Measurements from ENCODE around the gene EPN1. TPM values are rescaled to one million over a fixed set of nuclear protein-coding genes. Genes with fewer than 3 reads are reported as not detected.
A peak's percentile ranks its signal among the peaks of the same experiment; 100 is the strongest.

The EPN1 gene
- total RNA-seq, 1 donor from 2014 or later: 145 TPM

- Mint-ChIP-seq H3K27me3 (ENCODE audit: low read depth, unreplicated experiment) (no peaks in the 10 kb centered on the region), H3K36me3 (ENCODE audit: low read depth, unreplicated experiment) (peaks cover 7% of the 10 kb centered on the region), H3K4me3 (ENCODE audit: unreplicated experiment) (peak overlapping the region; percentile 82), H3K9me3 (ENCODE audit: unreplicated experiment) (peaks cover 3% of the 10 kb centered on the region), H3K4me1 (ENCODE audit: low read depth, unreplicated experiment) (peaks cover 28% of the 10 kb centered on the region), H3K27ac (ENCODE audit: unreplicated experiment) (peak overlapping the region; percentile 12)
- FAIRE-seq: no peak
- Histone ChIP-seq H3K9me3 (ENCODE audit: insufficient read depth, low read depth, low read length) (no peaks in the 10 kb centered on the region), H3K4me3 (ENCODE audit: insufficient read depth, low read depth, low read length) (no peak overlapping the region), H3K27ac (ENCODE audit: low read depth, low read length) (no peak overlapping the region), H4K20me1 (ENCODE audit: insufficient read depth, low read length) (peaks cover 14% of the 10 kb centered on the region), H2AFZ (ENCODE audit: low read depth, low read length) (no peak overlapping the region), H3K4me1 (ENCODE audit: insufficient read depth, low read length) (peaks cover 38% of the 10 kb centered on the region), H3K4me2 (ENCODE audit: low read length) (no peak overlapping the region), H3K79me2 (ENCODE audit: insufficient read depth, low read length) (peaks cover 63% of the 10 kb centered on the region), H3K36me3 (ENCODE audit: insufficient read depth, low read length) (no peaks in the 10 kb centered on the region), H3K27me3 (ENCODE audit: insufficient read depth, low read length) (no peaks in the 10 kb centered on the region), H3K9ac (ENCODE audit: low read length) (no peak overlapping the region)
- TF ChIP-seq, protein P1, sequence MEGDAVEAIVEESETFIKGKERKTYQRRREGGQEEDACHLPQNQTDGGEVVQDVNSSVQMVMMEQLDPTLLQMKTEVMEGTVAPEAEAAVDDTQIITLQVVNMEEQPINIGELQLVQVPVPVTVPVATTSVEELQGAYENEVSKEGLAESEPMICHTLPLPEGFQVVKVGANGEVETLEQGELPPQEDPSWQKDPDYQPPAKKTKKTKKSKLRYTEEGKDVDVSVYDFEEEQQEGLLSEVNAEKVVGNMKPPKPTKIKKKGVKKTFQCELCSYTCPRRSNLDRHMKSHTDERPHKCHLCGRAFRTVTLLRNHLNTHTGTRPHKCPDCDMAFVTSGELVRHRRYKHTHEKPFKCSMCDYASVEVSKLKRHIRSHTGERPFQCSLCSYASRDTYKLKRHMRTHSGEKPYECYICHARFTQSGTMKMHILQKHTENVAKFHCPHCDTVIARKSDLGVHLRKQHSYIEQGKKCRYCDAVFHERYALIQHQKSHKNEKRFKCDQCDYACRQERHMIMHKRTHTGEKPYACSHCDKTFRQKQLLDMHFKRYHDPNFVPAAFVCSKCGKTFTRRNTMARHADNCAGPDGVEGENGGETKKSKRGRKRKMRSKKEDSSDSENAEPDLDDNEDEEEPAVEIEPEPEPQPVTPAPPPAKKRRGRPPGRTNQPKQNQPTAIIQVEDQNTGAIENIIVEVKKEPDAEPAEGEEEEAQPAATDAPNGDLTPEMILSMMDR (IDR thresholded peaks at IDR 0.05; ENCODE audit: insufficient read depth, low read depth, low read length): peak; percentile 14
- no peak for TF ChIP-seq EZH2 (IDR thresholded peaks at IDR 0.05; ENCODE audit: insufficient read depth, low read length)
- no peak for DNase-seq (ENCODE audit: low read depth)
Observed at GRCh38 chr19:55638864-55639359, 36.1 kb upstream of the EPN1 start.

DNA sequence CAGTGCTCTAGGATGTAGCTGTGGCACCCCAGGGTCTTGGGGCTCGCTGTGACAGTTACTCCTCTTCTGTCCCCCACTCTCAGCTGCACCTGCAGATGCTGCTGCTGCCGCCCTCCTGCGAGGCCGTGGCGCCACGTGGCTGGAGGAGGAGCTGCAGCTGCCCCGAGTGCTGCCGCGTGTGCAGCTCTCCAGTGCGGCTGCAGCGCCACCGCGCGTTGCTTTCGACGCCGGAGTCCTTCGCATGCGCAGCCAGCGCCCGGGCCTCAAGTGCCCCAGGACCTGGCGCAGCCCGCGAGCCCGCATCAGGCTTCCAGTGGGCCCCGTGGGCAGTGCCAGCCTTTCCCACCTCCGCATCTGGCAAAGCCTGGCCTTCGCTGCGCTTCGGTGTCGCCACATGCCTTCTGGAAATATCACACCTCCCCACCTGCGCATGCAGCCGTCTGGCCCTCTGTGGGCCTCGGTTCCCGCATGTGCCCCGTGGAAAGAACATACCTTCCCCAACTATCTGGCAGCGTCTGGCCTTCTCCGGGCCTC is 34.9 kb upstream of the EPN1 start:
- Mint-ChIP-seq H3K36me3 (ENCODE audit: low read depth, unreplicated experiment) (peaks cover 7% of the 10 kb centered on the region), H3K9me3 (ENCODE audit: unreplicated experiment) (no peaks in the 10 kb centered on the region), H3K4me1 (ENCODE audit: low read depth, unreplicated experiment) (peaks cover 28% of the 10 kb centered on the region), H3K27ac (ENCODE audit: unreplicated experiment) (peak overlapping the region; percentile 84), H3K27me3 (ENCODE audit: low read depth, unreplicated experiment) (no peaks in the 10 kb centered on the region), H3K4me3 (ENCODE audit: unreplicated experiment) (peak overlapping the region; percentile 84)
- Histone ChIP-seq H3K4me3 (ENCODE audit: insufficient read depth, low read depth, low read length) (peak overlapping the region; percentile 76), H3K79me2 (ENCODE audit: insufficient read depth, low read length) (peaks cover 70% of the 10 kb centered on the region), H3K9ac (ENCODE audit: low read length) (peak overlapping the region; percentile 92), H3K4me1 (ENCODE audit: insufficient read depth, low read length) (peaks cover 45% of the 10 kb centered on the region), H3K4me2 (ENCODE audit: low read length) (peak overlapping the region; percentile 100), H3K27ac (ENCODE audit: low read depth, low read length) (peak overlapping the region; percentile 71), H3K9me3 (ENCODE audit: insufficient read depth, low read depth, low read length) (no peaks in the 10 kb centered on the region), H3K27me3 (ENCODE audit: insufficient read depth, low read length) (no peaks in the 10 kb centered on the region), H3K36me3 (ENCODE audit: insufficient read depth, low read length) (peaks cover 4% of the 10 kb centered on the region), H2AFZ (ENCODE audit: low read depth, low read length) (peak overlapping the region; percentile 70), H4K20me1 (ENCODE audit: insufficient read depth, low read length) (peaks cover 22% of the 10 kb centered on the region)
- DNase-seq (ENCODE audit: low read depth) (peak; percentile 61), FAIRE-seq (no peak)
- TF ChIP-seq EZH2 (IDR thresholded peaks at IDR 0.05; ENCODE audit: insufficient read depth, low read length): no peak
- TF ChIP-seq, protein P1 (IDR thresholded peaks at IDR 0.05; ENCODE audit: insufficient read depth, low read depth, low read length): peak; percentile 28

All from astrocyte (in vitro differentiated cells and primary cell).